ENCODE measurements around the gene DDX20. TPM values are rescaled to one million over a fixed set of nuclear protein-coding genes. Genes with fewer than 3 reads are reported as not detected.

The DDX20 gene
- total RNA-seq, 4 donors from 2014 or later, result 22.2 to 32.9 (median 29.2) TPM

- in situ Hi-C loops (cut with MboI; ENCODE audit: low sequenced_read_pairs in 4 of 4) (no loop called here), intact Hi-C loops (cut with DNase I; ENCODE audit: low total_unique reads) (loop anchor here (1.0 kb wide), 1 partner anchor 33 kb away; no protein-coding TSS in a partner anchor)
- Histone ChIP-seq H3K36me3 (no peaks in the 10 kb centered on the region), H3K9me3 (no peaks in the 10 kb centered on the region), H3K27ac (no peak overlapping the region), H3K27me3 (no peaks in the 10 kb centered on the region), H3K4me3 (no peak overlapping the region), H3K4me1 (peaks cover 10 to 17% of the 10 kb centered on the region in 2 donors)
- DNase-seq (no peak), ATAC-seq (no peak)
- TF ChIP-seq, protein P1, sequence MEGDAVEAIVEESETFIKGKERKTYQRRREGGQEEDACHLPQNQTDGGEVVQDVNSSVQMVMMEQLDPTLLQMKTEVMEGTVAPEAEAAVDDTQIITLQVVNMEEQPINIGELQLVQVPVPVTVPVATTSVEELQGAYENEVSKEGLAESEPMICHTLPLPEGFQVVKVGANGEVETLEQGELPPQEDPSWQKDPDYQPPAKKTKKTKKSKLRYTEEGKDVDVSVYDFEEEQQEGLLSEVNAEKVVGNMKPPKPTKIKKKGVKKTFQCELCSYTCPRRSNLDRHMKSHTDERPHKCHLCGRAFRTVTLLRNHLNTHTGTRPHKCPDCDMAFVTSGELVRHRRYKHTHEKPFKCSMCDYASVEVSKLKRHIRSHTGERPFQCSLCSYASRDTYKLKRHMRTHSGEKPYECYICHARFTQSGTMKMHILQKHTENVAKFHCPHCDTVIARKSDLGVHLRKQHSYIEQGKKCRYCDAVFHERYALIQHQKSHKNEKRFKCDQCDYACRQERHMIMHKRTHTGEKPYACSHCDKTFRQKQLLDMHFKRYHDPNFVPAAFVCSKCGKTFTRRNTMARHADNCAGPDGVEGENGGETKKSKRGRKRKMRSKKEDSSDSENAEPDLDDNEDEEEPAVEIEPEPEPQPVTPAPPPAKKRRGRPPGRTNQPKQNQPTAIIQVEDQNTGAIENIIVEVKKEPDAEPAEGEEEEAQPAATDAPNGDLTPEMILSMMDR (IDR thresholded peaks at IDR 0.05 in 4 of 5, conservative IDR thresholded peaks at IDR 0.05 in 1 of 5), result no peak
- TF ChIP-seq POLR2A (IDR thresholded peaks at IDR 0.05), result no peak
Observed at GRCh38 chr1:111747947-111748346, 7.8 kb upstream of the DDX20 start.

DNA sequence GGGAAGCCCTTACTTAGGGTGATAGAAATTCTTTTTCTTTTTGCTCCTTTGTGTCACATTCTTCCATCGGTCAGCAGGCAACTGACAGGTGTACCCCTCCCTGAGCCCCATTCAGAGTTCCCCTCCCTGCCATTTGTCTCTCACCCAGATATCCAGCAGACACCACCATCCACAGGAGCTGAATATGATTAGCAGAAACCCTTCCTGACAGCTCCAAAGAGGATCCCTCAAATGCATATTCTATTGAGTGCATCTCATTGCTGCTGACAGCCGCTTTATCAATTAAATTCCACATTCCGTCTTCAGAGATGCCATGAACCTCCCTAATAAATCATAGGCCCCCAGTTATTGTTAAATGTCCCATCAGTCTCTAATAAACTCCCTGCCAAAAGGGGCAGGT, 6.1 kb upstream of the DDX20 start:
- no peak overlapping the region for H3K27ac ChIP-seq
- no peak overlapping the region for H3K4me3 ChIP-seq
- in situ Hi-C loops (cut with MboI; ENCODE audit: low sequenced_read_pairs in 4 of 4), result loop anchor here in 2 of 4 donors (5.0 to 25.0 kb wide), 2 partner anchors 32 to 612 kb away; partner anchors contain the start of genes CEPT1 (in 2 of the 2) and DRAM2 (in 2 of the 2)
- intact Hi-C loops (cut with DNase I; ENCODE audit: low total_unique reads), result no loop called here
- no peaks in the 10 kb centered on the region for H3K27me3 ChIP-seq
- TF ChIP-seq POLR2A (IDR thresholded peaks at IDR 0.05), result no peak
- TF ChIP-seq, protein P1 (IDR thresholded peaks at IDR 0.05 in 4 of 5, conservative IDR thresholded peaks at IDR 0.05 in 1 of 5), result no peak
- no peaks in the 10 kb centered on the region for H3K9me3 ChIP-seq
- H3K4me1 ChIP-seq, result peaks cover 13 to 20% of the 10 kb centered on the region in 2 donors
- H3K36me3 ChIP-seq, result no peaks in the 10 kb centered on the region
- ATAC-seq (no peak), DNase-seq (no peak)

DNA sequence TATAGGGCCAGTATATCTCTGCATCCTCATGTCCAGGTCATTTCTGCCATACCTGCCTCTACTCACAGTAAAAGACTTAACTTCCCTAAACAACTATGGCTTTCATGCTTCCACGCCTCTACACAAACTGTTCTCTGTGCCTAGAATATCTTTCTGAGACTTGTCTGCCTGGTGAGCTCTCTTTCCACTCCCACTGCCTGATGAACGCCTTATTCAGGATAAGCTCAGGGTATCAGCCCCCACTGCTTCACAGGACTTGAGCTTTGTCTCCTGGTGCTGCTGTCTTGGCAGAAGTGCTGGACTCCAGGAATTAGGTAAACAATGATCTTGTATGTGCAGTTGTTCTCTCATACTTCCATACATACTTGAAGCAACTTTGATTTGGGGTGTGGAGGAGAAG, 4.8 kb upstream of the DDX20 start:
- H3K27me3 ChIP-seq, result no peaks in the 10 kb centered on the region
- peaks cover 12 to 18% of the 10 kb centered on the region in 2 donors for H3K4me1 ChIP-seq
- in situ Hi-C loops (cut with MboI; ENCODE audit: low sequenced_read_pairs in 4 of 4) (loop anchor here in 2 of 4 donors (5.0 to 25.0 kb wide), 2 partner anchors 34 to 614 kb away; partner anchors contain the start of genes CEPT1 (in 2 of the 2) and DRAM2 (in 2 of the 2)), intact Hi-C loops (cut with DNase I; ENCODE audit: low total_unique reads) (no loop called here)
- DNase-seq (no peak), ATAC-seq (no peak)
- no peak overlapping the region for H3K4me3 ChIP-seq
- H3K36me3 ChIP-seq, result no peaks in the 10 kb centered on the region
- no peak overlapping the region for H3K27ac ChIP-seq
- no peaks in the 10 kb centered on the region for H3K9me3 ChIP-seq
- no peak for TF ChIP-seq POLR2A (IDR thresholded peaks at IDR 0.05)
- TF ChIP-seq, protein P1 (IDR thresholded peaks at IDR 0.05 in 4 of 5, conservative IDR thresholded peaks at IDR 0.05 in 1 of 5), result no peak

- no peaks in the 10 kb centered on the region for H3K27me3 ChIP-seq
- H3K4me3 ChIP-seq, result no peak overlapping the region
- intact Hi-C loops (cut with DNase I; ENCODE audit: low total_unique reads) (no loop called here), in situ Hi-C loops (cut with MboI; ENCODE audit: low sequenced_read_pairs in 4 of 4) (loop anchor here in 2 of 4 donors (5.0 to 25.0 kb wide), 2 partner anchors 35 to 615 kb away; partner anchors contain the start of genes CEPT1 (in 2 of the 2) and DRAM2 (in 2 of the 2))
- H3K36me3 ChIP-seq, result no peaks in the 10 kb centered on the region
- no peak for TF ChIP-seq POLR2A (IDR thresholded peaks at IDR 0.05)
- TF ChIP-seq, protein P1 (IDR thresholded peaks at IDR 0.05 in 4 of 5, conservative IDR thresholded peaks at IDR 0.05 in 1 of 5), result no peak
- H3K4me1 ChIP-seq, result peaks cover 8 to 14% of the 10 kb centered on the region in 2 donors
- H3K9me3 ChIP-seq, result no peaks in the 10 kb centered on the region
- H3K27ac ChIP-seq, result no peak overlapping the region
- ATAC-seq, result no peak
- DNase-seq, result no peak
Observed at GRCh38 chr1:111751906-111752575, 3.7 kb upstream of the DDX20 start.
